ENCODE data around the gene FNDC3B.

FNDC3B gene

GRCh38 chr3:172272698-172273097 is 233.3 kb downstream of the FNDC3B start:
- DNase-seq = no peak

- DNase-seq = no peak
These were observed 234.0 kb downstream of the FNDC3B start for GRCh38 chr3:172273378-172273777.

- DNase-seq = no peak
These were observed 235.5 kb downstream of the FNDC3B start for GRCh38 chr3:172274906-172275305.

GRCh38 chr3:172275586-172275985 is 236.2 kb downstream of the FNDC3B start:
- DNase-seq = no peak

- no peak for DNase-seq
These were observed 236.7 kb downstream of the FNDC3B start for GRCh38 chr3:172276103-172276502.

- DNase-seq = no peak
These were observed 237.8 kb downstream of the FNDC3B start for GRCh38 chr3:172277151-172277652.

GRCh38 chr3:172279191-172279640 is 239.8 kb downstream of the FNDC3B start:
- no peak for DNase-seq

GRCh38 chr3:172279974-172280373 is 240.6 kb downstream of the FNDC3B start:
- DNase-seq = no peak

- DNase-seq = no peak
These were observed 241.2 kb downstream of the FNDC3B start for GRCh38 chr3:172280406-172281051.

GRCh38 chr3:172281884-172282283 is 242.5 kb downstream of the FNDC3B start:
- DNase-seq = no peak

- no peak for DNase-seq
These were observed 243.5 kb downstream of the FNDC3B start for GRCh38 chr3:172282850-172283249.

GRCh38 chr3:172283841-172284357 is 244.5 kb downstream of the FNDC3B start:
- DNase-seq = no peak

- no peak for DNase-seq
These were observed 246.5 kb downstream of the FNDC3B start for GRCh38 chr3:172285844-172286243.

GRCh38 chr3:172286548-172287148 is 247.3 kb downstream of the FNDC3B start:
- DNase-seq = no peak

- no peak for DNase-seq
These were observed 248.6 kb downstream of the FNDC3B start for GRCh38 chr3:172287937-172288477.

GRCh38 chr3:172288651-172289050 is 249.3 kb downstream of the FNDC3B start:
- DNase-seq = no peak

GRCh38 chr3:172289583-172289982 is 250.2 kb downstream of the FNDC3B start:
- DNase-seq = no peak

- no peak for DNase-seq
These were observed 251.1 kb downstream of the FNDC3B start for GRCh38 chr3:172290457-172290856.

GRCh38 chr3:172291650-172292049 is 252.3 kb downstream of the FNDC3B start:
- no peak for DNase-seq

- no peak for DNase-seq
These were observed 253.0 kb downstream of the FNDC3B start for GRCh38 chr3:172292422-172292821.

- no peak for DNase-seq
These were observed 253.7 kb downstream of the FNDC3B start for GRCh38 chr3:172293093-172293492.

GRCh38 chr3:172294223-172294806 is 254.9 kb downstream of the FNDC3B start:
- no peak for DNase-seq

GRCh38 chr3:172296248-172296974 is 257.0 kb downstream of the FNDC3B start:
- DNase-seq = no peak

All from NCI-H1048 (cell line).